SK-N-SH treated with all-trans-retinoic acid at 6 μM for 48 hours (cell line): ENCODE data around the gene CRY1.

Experiments used
- ARNTL ChIP-seq: fragments of 450-650 bp; formaldehyde crosslinking; IDR thresholded peaks from 2 replicates; pipeline ENCODE4 v1.5.0; 2020; ENCODE audit warnings: low read depth, mild to moderate bottlenecking, moderate library complexity, borderline replicate concordance
- PPARA ChIP-seq: fragments of 250-450 bp; sonication (Bioruptor Pico); IDR thresholded peaks from 2 replicates; pipeline ENCODE4 v1.5.0; 2020; ENCODE audit warnings: mild to moderate bottlenecking, borderline replicate concordance
- RARB ChIP-seq: fragments of 250-450 bp; sonication (Bioruptor Pico); IDR thresholded peaks from 2 replicates; pipeline ENCODE4 v1.8.0; 2021; ENCODE audit warnings: mild to moderate bottlenecking, moderate library complexity
- TCF4 ChIP-seq: fragments of 250-450 bp; sonication (Bioruptor Pico); IDR thresholded peaks from 2 replicates; pipeline ENCODE4 v1.8.0; 2021; ENCODE audit warnings: mild to moderate bottlenecking, moderate library complexity, borderline replicate concordance
- ZNF8 ChIP-seq: fragments of 450-650 bp; formaldehyde crosslinking; IDR thresholded peaks from 2 replicates; pipeline ENCODE4 v1.5.0; 2020; ENCODE audit warnings: mild to moderate bottlenecking, moderate library complexity
- TF ChIP-seq, protein P1 (sequence below): fragments of 250-450 bp; sonication (Bioruptor Pico); IDR thresholded peaks from 2 replicates; pipeline ENCODE4 v1.5.1; 2020; ENCODE audit warnings: low read depth, mild to moderate bottlenecking, moderate library complexity
- TF ChIP-seq, protein P2 (sequence below): fragments of 250-450 bp; sonication (Bioruptor Pico); IDR thresholded peaks from 2 replicates; pipeline ENCODE4 v1.8.0; 2021; ENCODE audit warnings: low read depth, mild to moderate bottlenecking, moderate library complexity, borderline replicate concordance

DNA sequence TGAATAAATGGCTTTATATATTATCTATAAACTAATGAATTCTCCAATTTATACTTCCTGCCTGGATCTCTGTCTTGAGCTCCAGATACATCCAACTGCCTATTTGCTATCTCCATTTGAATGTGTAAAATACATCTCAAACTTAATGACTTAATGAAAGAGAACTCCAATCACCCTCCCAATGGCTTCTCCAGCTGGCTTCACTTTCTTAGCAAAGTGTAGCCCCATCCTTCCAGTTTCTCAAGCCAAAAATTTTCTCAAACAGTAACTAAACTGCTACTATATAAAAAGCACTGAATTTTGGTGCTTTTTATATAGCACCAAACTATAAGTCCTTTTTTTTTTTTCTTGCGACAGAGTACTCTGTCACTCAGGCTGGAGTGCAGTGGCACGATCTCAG lies 2.6 kb downstream of the CRY1 start:
- TF ChIP-seq RARB = no peak
- TF ChIP-seq, protein P1, sequence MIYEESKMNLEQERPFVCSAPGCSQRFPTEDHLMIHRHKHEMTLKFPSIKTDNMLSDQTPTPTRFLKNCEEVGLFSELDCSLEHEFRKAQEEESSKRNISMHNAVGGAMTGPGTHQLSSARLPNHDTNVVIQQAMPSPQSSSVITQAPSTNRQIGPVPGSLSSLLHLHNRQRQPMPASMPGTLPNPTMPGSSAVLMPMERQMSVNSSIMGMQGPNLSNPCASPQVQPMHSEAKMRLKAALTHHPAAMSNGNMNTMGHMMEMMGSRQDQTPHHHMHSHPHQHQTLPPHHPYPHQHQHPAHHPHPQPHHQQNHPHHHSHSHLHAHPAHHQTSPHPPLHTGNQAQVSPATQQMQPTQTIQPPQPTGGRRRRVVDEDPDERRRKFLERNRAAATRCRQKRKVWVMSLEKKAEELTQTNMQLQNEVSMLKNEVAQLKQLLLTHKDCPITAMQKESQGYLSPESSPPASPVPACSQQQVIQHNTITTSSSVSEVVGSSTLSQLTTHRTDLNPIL (CRISPR knock-in tag) = no peak
- no peak for TF ChIP-seq TCF4 (CRISPR knock-in tag)
- no peak for TF ChIP-seq ZNF8 (CRISPR knock-in tag)
- no peak for TF ChIP-seq ARNTL (CRISPR knock-in tag)
- TF ChIP-seq, protein P2, sequence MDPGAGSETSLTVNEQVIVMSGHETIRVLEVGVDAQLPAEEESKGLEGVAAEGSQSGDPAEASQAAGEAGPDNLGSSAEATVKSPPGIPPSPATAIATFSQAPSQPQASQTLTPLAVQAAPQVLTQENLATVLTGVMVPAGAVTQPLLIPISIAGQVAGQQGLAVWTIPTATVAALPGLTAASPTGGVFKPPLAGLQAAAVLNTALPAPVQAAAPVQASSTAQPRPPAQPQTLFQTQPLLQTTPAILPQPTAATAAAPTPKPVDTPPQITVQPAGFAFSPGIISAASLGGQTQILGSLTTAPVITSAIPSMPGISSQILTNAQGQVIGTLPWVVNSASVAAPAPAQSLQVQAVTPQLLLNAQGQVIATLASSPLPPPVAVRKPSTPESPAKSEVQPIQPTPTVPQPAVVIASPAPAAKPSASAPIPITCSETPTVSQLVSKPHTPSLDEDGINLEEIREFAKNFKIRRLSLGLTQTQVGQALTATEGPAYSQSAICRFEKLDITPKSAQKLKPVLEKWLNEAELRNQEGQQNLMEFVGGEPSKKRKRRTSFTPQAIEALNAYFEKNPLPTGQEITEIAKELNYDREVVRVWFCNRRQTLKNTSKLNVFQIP (CRISPR knock-in tag) = no peak
- TF ChIP-seq PPARA (CRISPR knock-in tag) = no peak
